Pancreas (tissue), 10 donors: ENCODE results near the gene CACNA1F. TPM values are rescaled to one million over a fixed set of nuclear protein-coding genes. Genes with fewer than 3 reads are reported as not detected.

Experiments used
- ATAC-seq, 4 donors: fragments of 200-7000 bp; cut with Tn5 transposase; one replicate each; pipeline versions ENCODE4 v1.8.0 to v1.9.1; 2020; ENCODE audit warnings: mild to moderate bottlenecking in 4 of 4, moderate library complexity in 4 of 4
- DNase-seq, 6 donors: peaks; one replicate each; pipeline ENCODE4 v3.0.0-alpha.2; 2020
- FAIRE-seq: peaks from 2 replicates; lab custom pipeline; 2012; peaks lifted over from hg19 to GRCh38; lab: Jason Lieb, UNC
- H3K27ac ChIP-seq, 4 donors: fragments of 200-600 bp; sonication (generic); 1 replicate in 3 of 4; 2 replicates in 1 of 4; pipeline versions ENCODE4 v1.5.0 to v1.8.0; 2020
- H3K27me3 ChIP-seq, 4 donors: fragments of 200-600 bp; one replicate each; pipeline ENCODE4 v1.8.0; 2021
- H3K36me3 ChIP-seq, 3 donors: fragments of 200-600 bp; sonication (generic) in 1 of 3; one replicate each; pipeline versions ENCODE4 v1.5.0 to v1.8.0; 2020 to 2021
- H3K4me1 ChIP-seq, 3 donors: fragments of 200-600 bp; one replicate each; pipeline ENCODE4 v1.8.0; 2021
- H3K4me3 ChIP-seq, 4 donors: fragments of 200-600 bp; sonication (generic) in 2 of 4; one replicate each; pipeline versions ENCODE4 v1.5.0 to v1.8.0; 2020 to 2021
- H3K9me3 ChIP-seq, 4 donors: fragments of 200-600 bp; one replicate each; pipeline ENCODE4 v1.8.0; 2021
- CTCF ChIP-seq, 4 donors: fragments of 200-600 bp; sonication (generic) in 3 of 4; IDR thresholded peaks; one replicate each; pipeline versions ENCODE4 v1.5.0 to v1.8.0; 2021; ENCODE audit warnings: antibody characterized with exemption in 4 of 4
- WGBS, 2 donors: extraction: QIAGEN DNeasy Blood & Tissue Kit; methylation state at CpG; one replicate each; pipeline ENCODE4 v1.1.7; 2013; 5-methylcytosine and 5-hydroxymethylcytosine counted together
- intact Hi-C, 3 donors: fragments of 100-400 bp; cut with DNase I; formaldehyde crosslinking; loops; one replicate each; pipeline versions ENCODE4 v1.11.1 to v1.14.2; 2022
- polyA plus RNA-seq, 2 donors: library from polyadenylated mRNA; stranded (reverse); fragments of 200-250 nt; gene quantifications; one replicate each; pipeline ENCODE4 v1.2.3, GENCODE V29; 2013
- total RNA-seq, 6 donors: library from RNA; stranded (reverse); fragmentation: NEBNext Ultra II Directional in 4 of 6; extraction: Animal tissue kit (Norgen Biotek cat#: 25700) in 4 of 6; gene quantifications; one replicate each; pipeline versions ENCODE4 v1.2.1 to v1.2.4, GENCODE V29; 2021 to 2023
- donor health status: healthy with polysubstance abuse.
- donor health status: DM: no; HTN: no; CAD: no; lungs with moderate emphysema.
- donor health status: DM: no; HTN: no; CAD: no.
- donor health status: control.
- donor health status: control.
- donor health status: Bipolar disorder and iron deficiency.
- donor health status: DM: yes; HTN: yes; CAD: no.
- donor health status: DM: no; HTN: no; CAD: no.
- donor health status: DM: no; HTN: no; CAD: no.
- donor health status: DM: yes; HTN: yes; CAD: no.

The CACNA1F gene
- total and polyA plus RNA-seq, 8 donors = 0.03 to 0.87 (median 0.19) TPM

GRCh38 chrX:49266523-49267445 lies 33.6 kb upstream of the CACNA1F start:
- 77 to 79% methylated on average over 10 of the region's 10 CpGs for WGBS, 2 donors
- Histone ChIP-seq H3K27ac (no peak overlapping the region), H3K4me1 (peaks cover 0 to 5% (median 0%) of the 10 kb centered on the region in 3 donors), H3K27me3 (peaks cover 0 to 6% (median 0%) of the 10 kb centered on the region in 4 donors), H3K36me3 (no peaks in the 10 kb centered on the region), H3K4me3 (no peak overlapping the region), H3K9me3 (no peaks in the 10 kb centered on the region)
- ATAC-seq = no peak
- TF ChIP-seq CTCF (IDR thresholded peaks at IDR 0.05) = no peak
- no peak for FAIRE-seq
- peak in 2 of 6 donors; percentile 15 to 23 for DNase-seq
- intact Hi-C loops = no loop called here

- peak in 1 of 6 donors; percentile 9 for DNase-seq
Observed at GRCh38 chrX:49264460-49264859, 31.3 kb upstream of the CACNA1F start, which contains the start of gene FOXP3. Gene FOXP3 (minus strand): TSS chrX:49264710. CDS start chrX:49258505, 6,205 bp downstream.

GRCh38 chrX:49263631-49264030 lies 30.5 kb upstream of the CACNA1F start:
- 67 to 77% methylated on average over 10 of the region's 10 CpGs for WGBS, 2 donors
- Histone ChIP-seq H3K4me1 (no peaks in the 10 kb centered on the region), H3K4me3 (no peak overlapping the region), H3K27ac (no peak overlapping the region), H3K27me3 (no peaks in the 10 kb centered on the region), H3K36me3 (no peaks in the 10 kb centered on the region), H3K9me3 (no peaks in the 10 kb centered on the region)
- no peak for ATAC-seq
- DNase-seq = peak in 2 of 6 donors; percentile 13 to 15
- no peak for FAIRE-seq
- no peak for TF ChIP-seq CTCF (IDR thresholded peaks at IDR 0.05)
- intact Hi-C loops = no loop called here

More at GRCh38 chrX:49264460-49264859, 31.3 kb upstream of the CACNA1F start, which contains the start of gene FOXP3:
- no peak for FAIRE-seq
- Histone ChIP-seq H3K4me1 (no peaks in the 10 kb centered on the region), H3K9me3 (no peaks in the 10 kb centered on the region), H3K36me3 (no peaks in the 10 kb centered on the region), H3K27me3 (no peaks in the 10 kb centered on the region), H3K4me3 (no peak within 1 kb of the TSS), H3K27ac (no peak within 1 kb of the TSS)
- intact Hi-C loops = no loop called here
- 74 to 82% methylated on average over 11 of the region's 11 CpGs for WGBS, 2 donors
- no peak for TF ChIP-seq CTCF (IDR thresholded peaks at IDR 0.05)
- ATAC-seq = no peak

GRCh38 chrX:49262603-49263002 lies 29.5 kb upstream of the CACNA1F start:
- 68 to 71% methylated on average over 1 of the region's 1 CpG for WGBS, 2 donors
- no peaks in the 10 kb centered on the region for H3K4me1 ChIP-seq
- H3K9me3 ChIP-seq = no peaks in the 10 kb centered on the region
- H3K27me3 ChIP-seq = no peaks in the 10 kb centered on the region
- no peak for FAIRE-seq
- H3K36me3 ChIP-seq = no peaks in the 10 kb centered on the region
- DNase-seq = no peak
- no peak for ATAC-seq
- no peak overlapping the region for H3K4me3 ChIP-seq
- no peak for TF ChIP-seq CTCF (IDR thresholded peaks at IDR 0.05)
- H3K27ac ChIP-seq = no peak overlapping the region
- intact Hi-C loops = no loop called here
